GM12873 (cell line): ENCODE measurements around the gene SLC35E4.
A peak's percentile ranks its signal among the peaks of the same experiment; 100 is the strongest.

Experiments
- TF ChIP-seq, protein P1 (sequence below): IDR thresholded peaks from 2 replicates; pipeline ENCODE4 v1.5.1; 2012; ENCODE audit warnings: low read depth, mild to moderate bottlenecking, moderate library complexity, low read length, control low read depth; ENCODE audit not compliant: insufficient read depth; ENCODE audit errors: missing control alignments

SLC35E4 gene

DNA sequence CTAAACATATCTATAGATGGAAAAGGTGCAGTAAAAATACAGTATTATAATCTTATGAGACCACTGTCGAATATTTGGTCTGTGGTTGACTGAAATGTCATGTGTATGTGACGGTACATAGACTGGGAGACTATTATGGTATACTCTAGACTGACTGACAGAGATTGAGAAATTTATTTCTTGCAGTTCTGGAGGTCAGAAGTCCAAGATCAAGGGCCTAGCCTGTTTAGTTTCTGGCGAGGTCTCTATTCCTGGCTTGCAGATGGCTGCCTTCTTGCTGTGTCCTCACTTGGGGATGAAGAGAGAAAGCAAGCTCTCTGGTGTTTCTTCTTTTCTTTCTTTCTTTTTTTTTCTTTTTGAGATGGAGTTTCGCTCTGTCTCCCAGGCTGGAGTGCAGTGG lies 51.8 kb downstream of the SLC35E4 start:
- TF ChIP-seq, protein P1, sequence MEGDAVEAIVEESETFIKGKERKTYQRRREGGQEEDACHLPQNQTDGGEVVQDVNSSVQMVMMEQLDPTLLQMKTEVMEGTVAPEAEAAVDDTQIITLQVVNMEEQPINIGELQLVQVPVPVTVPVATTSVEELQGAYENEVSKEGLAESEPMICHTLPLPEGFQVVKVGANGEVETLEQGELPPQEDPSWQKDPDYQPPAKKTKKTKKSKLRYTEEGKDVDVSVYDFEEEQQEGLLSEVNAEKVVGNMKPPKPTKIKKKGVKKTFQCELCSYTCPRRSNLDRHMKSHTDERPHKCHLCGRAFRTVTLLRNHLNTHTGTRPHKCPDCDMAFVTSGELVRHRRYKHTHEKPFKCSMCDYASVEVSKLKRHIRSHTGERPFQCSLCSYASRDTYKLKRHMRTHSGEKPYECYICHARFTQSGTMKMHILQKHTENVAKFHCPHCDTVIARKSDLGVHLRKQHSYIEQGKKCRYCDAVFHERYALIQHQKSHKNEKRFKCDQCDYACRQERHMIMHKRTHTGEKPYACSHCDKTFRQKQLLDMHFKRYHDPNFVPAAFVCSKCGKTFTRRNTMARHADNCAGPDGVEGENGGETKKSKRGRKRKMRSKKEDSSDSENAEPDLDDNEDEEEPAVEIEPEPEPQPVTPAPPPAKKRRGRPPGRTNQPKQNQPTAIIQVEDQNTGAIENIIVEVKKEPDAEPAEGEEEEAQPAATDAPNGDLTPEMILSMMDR = no peak

DNA sequence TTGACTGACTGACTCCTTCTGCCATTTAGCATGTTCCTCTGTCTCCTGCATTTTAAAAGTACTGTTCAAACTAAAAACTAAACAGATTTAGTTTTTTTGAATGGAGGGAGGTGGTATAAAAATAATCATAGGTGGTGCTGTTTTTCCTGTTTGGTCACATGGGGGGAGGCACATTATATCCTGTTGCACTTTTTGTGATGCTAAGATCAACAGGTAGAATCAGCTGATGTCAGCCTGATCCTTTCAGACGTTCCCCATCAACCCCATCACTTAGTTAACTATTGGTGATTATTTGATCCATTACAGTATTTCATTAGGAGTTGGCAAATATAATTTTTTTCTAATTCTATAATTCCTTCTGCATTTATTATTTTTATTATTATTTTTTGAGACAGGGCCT lies 54.0 kb downstream of the SLC35E4 start:
- TF ChIP-seq, protein P1 = no peak

DNA sequence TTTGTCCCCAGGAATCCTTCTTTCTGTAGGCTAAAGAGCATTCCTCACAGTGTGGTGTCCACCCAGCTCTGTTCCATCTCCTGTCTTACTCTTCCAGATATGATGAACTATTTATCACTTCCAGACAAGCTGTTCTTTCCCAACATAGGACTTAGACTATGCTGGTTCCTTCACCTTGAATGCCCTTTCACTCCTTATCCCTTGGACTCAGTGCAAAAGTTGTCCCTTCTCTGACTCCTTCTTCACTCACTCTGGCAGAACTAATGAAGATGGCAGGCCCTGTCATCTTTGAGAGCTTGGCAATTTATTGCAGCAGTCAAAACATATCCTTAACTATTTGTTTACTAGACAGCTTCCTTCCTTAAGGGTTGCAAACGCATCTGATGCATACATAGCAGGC lies 55.6 kb downstream of the SLC35E4 start:
- TF ChIP-seq, protein P1 = no peak

DNA sequence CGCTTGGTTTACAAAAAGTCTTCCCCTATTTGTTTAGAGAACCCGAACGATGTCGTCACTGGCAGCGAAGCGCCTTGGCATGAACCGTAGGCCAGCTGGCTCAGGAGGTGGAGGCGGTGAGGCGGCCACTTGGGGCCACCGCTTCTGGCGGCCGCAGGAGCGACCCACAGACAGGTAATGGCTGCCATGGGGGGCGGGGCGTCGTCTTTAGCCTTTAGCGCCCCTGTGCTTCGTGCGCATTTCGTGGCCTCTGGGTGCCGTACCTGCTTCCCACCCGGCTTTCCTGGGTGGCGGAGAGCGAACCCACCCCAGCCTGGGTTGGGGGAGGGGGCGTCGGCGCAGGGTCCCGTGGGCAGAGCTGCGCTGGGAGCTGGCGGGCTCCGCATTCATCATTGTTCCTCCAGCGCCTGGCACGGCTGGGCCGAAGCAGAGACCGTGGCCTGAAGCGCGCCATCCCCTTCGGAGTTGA lies 58.6 kb downstream of the SLC35E4 start:
- TF ChIP-seq, protein P1 = no peak

DNA sequence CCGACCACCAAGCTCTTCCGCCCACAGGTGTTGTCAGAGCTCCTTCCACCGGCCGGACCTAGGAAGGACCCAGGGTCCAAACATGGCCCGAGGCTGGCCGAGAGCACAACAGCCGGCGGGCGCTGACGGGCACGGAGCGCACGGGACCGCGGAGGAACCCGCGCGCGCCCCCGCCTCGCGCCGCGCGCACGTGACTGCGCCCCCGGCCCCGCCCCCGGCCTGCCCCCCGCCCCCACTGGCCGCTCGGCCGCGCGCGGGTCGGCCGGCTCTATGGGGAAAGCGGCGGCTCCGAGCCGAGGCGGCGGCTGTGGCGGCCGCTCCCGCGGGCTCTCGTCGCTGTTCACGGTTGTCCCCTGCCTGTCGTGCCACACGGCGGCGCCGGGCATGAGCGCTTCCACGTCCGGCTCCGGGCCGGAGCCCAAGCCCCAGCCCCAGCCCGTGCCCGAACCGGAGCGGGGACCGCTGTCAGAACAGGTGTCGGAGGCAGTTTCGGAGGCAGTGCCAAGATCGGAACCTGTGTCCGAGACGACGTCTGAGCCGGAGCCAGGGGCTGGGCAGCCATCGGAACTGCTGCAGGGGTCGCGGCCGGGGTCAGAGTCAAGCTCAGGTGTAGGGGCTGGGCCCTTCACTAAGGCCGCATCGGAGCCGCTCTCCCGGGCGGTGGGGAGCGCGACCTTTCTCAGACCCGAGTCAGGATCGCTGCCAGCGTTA lies 59.2 kb downstream of the SLC35E4 start, which contains the start of gene OSBP2:
TSS of gene OSBP2 (plus strand) at position 235 of the 711 bp plus-strand sequence. CDS start at position 271, 36 bp downstream.
- TF ChIP-seq, protein P1 = peak; percentile 2

DNA sequence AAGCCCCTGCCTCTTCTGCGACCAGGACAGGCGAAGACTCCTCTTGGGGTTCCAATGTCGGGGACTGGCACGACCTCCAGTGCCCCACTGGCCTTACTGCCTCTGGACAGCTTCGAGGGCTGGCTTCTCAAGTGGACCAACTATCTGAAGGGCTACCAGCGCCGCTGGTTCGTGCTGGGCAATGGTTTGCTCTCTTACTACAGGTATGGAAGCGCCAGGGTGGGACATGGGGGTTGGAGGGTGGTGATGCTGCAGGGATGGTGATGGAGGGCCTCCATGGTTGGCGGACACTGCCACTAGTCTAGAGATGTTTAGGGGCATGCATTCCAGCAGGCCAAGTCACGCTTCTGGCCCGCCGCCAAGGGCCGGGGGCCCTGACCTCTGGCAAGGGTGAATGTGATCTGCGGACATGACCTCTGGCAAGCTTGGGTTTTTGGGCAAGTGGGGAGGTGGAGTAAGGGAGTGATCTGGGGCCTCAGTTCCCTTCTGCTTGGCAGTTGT lies 59.8 kb downstream of the SLC35E4 start:
- TF ChIP-seq, protein P1 = no peak

DNA sequence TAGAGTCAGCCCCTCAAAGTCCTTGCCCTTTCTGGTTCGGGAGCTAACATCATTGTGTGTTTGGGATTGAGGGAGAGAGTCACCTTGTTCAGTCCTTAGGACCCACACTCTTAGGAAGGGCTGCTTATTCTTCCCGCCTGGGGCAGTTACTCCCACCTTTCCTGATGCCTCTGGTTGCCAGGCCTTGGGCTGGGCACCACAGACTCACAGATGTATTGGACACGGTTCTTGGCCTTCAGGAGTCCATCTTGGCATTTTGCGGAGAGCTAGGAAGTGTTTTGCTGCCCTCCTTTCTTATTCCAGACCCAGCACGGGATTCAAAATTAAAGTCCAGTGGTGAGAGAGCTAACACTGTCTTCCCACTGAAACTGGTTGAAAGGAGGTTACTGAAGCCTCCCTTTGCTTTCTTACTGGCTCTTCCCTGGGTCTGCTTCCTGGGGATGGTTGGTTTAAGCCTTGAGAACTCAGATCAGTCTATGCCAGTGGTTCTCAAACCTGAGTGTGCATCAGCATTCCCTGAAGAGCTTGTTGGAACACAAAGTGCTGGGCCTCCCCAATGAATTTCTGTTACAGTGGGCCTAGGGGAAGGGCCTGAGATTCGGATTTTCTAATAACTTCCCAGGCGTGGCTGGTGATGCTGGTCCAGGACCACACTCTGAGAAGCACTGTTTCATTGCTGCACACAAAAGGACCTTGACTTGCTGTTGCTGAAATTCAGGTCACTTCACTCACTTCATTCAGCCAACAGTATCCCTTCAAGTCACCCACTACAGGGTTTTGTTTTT lies 60.5 kb downstream of the SLC35E4 start:
- TF ChIP-seq, protein P1 = no peak
